Cardiac septum (tissue), 1 donor: ENCODE measurements around the gene IL20RA. TPM values are rescaled to one million over a fixed set of nuclear protein-coding genes. Genes with fewer than 3 reads are reported as not detected.

Experiments used
- DNase-seq: peaks from one replicate; pipeline ENCODE4 v3.0.0-alpha.2; 2020; ENCODE audit warnings: low spot score
- intact Hi-C: fragments of 100-400 bp; cut with DNase I; formaldehyde crosslinking; loops from one replicate; pipeline ENCODE4 v1.14.0; 2022
- total RNA-seq: library from RNA; stranded (reverse); fragmentation: NEBNext Ultra II Directional; extraction: Animal tissue kit (Norgen Biotek cat#: 25700); gene quantifications from one replicate; pipeline ENCODE4 v1.2.1, GENCODE V29; 2021
- donor health status: DM: no; HTN: no; CAD: no.

IL20RA gene
- total RNA-seq, 1 donor from 2014 or later, result 0.32 TPM

DNA sequence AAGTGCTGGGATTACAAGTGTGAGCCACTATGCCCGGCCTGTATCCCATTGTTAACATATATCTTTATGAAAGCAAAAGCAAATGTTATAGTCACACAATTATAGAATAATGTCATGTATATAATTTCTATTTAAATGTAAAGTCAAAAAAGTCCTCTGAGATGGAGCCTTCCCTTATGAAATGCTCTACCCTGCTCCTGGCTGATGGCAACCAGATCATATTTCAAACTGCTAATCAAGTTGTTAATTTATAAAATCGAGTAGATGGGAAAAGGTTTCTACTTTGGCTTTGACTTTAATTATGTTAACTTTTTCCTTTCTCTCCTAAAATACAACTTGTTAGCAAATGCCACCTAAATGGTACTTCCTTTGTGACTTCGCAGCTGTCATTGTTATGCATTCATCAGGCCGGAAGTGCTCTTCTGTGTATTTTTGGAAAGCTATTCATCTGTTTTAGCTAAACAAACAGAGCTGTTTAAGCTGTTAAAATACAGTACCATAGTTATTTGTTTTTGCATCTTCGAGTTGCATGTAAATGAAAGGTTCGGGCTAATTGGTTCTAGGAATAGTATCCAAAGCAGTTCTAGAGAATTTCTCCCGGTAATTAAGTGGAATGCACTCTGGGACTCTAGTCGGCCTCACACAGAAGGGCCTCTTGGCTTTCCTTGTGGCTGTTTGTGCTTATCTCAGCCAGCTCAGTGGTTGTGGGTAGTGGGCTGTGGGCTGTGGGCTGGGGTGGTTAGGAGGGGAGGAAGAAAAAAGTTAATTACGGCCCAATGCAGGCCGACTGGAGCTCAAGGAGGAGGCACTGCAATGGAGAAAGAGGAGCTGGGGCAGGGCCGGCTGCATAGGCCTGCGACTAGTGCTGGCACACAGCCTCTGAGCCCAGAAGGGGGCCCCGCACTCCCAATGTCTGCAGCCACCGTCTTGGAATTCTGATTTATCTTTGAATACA lies 87.9 kb downstream of the IL20RA start:
- no peak for DNase-seq
- intact Hi-C loops, result no loop called here

DNA sequence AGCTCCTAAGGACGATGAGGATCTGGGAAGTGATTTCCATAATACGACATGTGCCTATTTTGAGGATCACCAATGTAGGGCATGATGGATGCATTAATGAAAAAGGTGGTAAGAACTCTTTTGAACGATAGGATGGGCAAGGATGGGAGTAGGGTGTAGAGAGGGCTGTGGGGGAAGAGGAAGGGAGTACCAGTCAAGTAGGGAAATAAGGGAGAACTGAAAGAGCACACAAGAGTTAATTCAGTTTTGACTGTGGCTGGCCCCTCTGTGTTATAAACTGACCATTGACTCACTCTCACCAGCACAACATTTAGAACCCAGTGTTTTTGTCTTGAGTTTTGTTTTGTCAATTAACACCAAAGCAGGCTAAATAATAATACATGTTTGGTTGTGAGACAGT lies 89.6 kb downstream of the IL20RA start:
- no peak for DNase-seq
- intact Hi-C loops, result no loop called here

DNA sequence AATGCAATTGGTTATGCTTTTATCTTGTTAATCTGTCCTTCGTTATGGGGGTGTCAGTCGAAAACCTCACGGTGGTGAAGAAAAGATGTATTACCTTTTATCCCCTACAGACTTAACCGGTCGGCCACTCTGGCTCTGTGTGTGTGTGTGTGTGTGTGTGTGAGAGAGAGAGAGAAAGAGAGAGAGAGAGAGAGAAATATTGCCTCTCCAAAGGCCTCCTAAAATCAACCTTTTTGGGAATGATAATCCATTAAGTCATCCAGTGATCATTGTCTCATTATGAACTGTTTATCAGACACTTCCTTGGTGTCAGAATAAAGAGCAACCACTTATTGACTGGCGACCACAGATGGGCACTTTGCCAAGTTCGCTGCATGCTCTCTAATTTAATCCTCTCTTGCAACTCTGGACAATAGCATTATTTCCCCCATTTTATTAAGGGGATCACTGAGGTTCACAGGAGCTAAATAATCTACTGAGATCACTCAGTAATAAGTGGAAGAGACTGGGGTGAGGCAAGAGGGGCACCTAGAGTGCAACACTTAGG lies 92.0 kb downstream of the IL20RA start:
- intact Hi-C loops, result no loop called here
- no peak for DNase-seq

DNA sequence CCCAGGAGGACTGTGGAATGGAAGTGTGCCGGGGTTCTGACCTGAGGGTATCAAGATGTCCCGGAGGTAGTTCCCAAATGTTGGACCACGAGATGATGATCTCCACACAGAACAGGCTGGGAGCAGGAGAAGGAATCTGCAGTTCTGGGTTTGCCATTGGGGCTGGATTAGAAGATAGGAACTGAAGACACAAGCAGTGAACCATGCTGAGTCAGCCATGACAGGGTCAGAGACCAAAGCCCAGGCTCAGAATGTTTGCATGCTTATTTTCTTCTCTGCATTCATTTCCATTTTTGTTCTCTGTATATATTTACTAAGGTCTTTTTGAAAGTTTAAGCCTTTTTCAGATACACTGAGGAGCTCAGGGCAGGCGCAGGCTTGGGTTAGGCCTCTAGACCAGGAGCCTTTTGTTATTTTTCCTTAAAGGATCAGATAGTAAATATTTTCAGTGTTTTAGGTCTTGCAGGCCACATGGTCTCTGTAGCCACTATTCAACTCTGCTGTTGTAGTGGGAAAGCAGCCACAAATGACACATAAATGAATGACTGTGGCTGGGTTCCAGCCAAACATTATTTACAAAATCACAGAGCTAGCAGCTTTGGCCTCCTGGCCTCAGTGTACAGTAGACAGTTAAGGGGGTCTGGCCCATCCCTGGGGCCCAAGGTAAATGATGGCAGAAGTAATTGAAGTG lies 94.2 kb downstream of the IL20RA start:
- no peak for DNase-seq
- intact Hi-C loops, result no loop called here

Other genes starting within 250 kb of the IL20RA start
- 13.2 TPM for gene PEX7, start 222.4 kb downstream of the IL20RA start, total RNA-seq
- not detected for gene SLC35D3, start 122.7 kb downstream of the IL20RA start, total RNA-seq
- gene IL22RA2, start 128.7 kb upstream of the IL20RA start, total RNA-seq, result 0.11 TPM
- gene IFNGR1, start 174.4 kb upstream of the IL20RA start, total RNA-seq, result 60.1 TPM